ENCODE data around the gene EEF1E1.
"Not testable (repeated sequence)": the region's sequence is repeated elsewhere in the genome, so short reads cannot be mapped to it uniquely, and the experiment has no call there.

Gene EEF1E1

DNA sequence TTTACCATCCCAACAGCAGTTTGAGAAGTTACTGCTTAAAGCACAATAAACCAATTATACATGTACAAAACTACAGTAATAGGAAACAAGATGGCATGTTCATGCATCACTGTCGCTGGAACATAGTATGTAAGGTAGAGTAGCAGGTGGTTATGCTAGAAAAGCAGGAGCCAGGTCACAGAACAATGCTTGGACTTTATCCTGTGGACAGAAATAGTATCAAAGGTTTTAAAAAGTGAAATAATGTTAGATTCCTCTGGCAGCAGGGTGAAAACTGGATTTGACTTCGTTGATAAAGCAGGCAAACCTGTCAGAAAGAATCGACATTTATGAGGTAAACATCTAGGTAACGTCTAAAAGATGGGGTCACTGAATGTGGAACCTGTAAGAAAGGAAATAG, 40.6 kb downstream of the EEF1E1 start:
- Mint-ChIP-seq H3K4me1 (peaks cover 26% of the 10 kb centered on the region), H3K36me3 (ENCODE audit: low read depth) (peaks cover 26% of the 10 kb centered on the region), H3K4me3 (no peak overlapping the region), H3K27me3 (no peaks in the 10 kb centered on the region), H3K9me3 (no peaks in the 10 kb centered on the region), H3K27ac (no peak overlapping the region)
- DNase-seq, result no peak
- no peak for ATAC-seq

DNA sequence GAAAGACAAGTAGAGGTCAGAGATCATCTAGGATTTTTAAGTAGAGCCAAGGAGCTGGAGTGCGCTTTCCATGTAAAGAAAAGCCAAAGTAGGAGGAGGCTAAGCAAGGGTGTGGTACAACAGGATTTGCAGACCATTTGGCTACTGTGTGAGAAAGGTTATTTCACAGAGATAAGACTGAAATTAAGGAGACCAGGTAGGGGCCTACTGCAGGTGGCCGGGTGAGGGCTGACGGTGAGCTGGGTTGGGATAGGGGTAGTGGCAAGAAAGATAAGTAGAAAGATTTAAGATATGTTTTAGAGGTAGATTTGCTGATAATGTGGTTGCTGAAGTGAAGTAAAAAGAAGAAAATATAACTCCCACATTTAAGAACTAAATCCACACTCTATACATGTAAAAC, 42.0 kb downstream of the EEF1E1 start:
- no peak overlapping the region for H3K4me3 Mint-ChIP-seq
- H3K36me3 Mint-ChIP-seq (ENCODE audit: low read depth), result peaks cover 26% of the 10 kb centered on the region
- H3K27me3 Mint-ChIP-seq, result no peaks in the 10 kb centered on the region
- no peak overlapping the region for H3K27ac Mint-ChIP-seq
- no peak for DNase-seq
- H3K9me3 Mint-ChIP-seq, result no peaks in the 10 kb centered on the region
- ATAC-seq, result no peak
- H3K4me1 Mint-ChIP-seq, result peaks cover 19% of the 10 kb centered on the region

DNA sequence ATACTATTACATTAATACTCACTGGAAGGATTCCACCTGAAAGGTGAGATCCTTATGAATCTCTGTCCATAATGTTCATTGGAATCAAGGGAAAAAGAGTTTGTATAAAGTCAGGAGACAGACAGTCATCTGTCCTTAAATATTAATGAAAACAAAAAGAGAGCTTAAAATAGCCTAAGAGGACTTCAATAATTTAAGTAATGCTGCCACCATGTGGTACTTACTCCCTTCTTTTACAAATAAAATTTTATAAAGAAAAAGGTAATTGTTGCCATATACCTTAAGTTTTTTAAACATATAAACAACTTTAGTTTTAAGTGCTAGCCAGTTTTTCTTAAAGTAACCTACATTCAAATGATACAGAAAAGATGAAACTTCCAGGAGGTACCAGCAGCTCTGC, 43.2 kb downstream of the EEF1E1 start:
- ATAC-seq (no peak), DNase-seq (no peak)
- no peak overlapping the region for H3K27ac Mint-ChIP-seq
- H3K27me3 Mint-ChIP-seq, result no peaks in the 10 kb centered on the region
- H3K4me3 Mint-ChIP-seq, result no peak overlapping the region
- H3K4me1 Mint-ChIP-seq, result peaks cover 7% of the 10 kb centered on the region
- no peaks in the 10 kb centered on the region for H3K9me3 Mint-ChIP-seq
- peaks cover 29% of the 10 kb centered on the region for H3K36me3 Mint-ChIP-seq (ENCODE audit: low read depth)

DNA sequence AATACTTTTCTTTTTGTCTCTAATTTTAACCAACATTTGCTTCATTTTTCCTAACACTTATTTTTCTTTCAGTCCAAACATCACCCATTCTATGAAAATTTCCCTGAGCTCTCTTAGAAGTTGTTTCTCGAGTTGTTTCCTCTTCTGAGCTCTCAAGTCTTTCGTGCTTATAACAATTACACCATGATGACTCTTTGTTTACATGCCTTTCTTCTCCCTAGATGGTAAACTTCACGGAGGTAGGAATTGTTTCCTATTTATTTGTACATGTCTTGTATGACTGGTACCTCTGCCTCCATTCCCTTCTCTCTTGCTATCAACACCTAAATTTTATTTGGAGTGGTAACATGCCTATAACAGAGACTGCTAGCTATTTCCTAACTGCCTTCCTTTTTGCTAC, 44.6 kb downstream of the EEF1E1 start:
- no peak for DNase-seq
- no peaks in the 10 kb centered on the region for H3K27me3 Mint-ChIP-seq
- H3K36me3 Mint-ChIP-seq (ENCODE audit: low read depth), result peaks cover 32% of the 10 kb centered on the region
- peaks cover 2% of the 10 kb centered on the region for H3K4me1 Mint-ChIP-seq
- no peak overlapping the region for H3K4me3 Mint-ChIP-seq
- H3K27ac Mint-ChIP-seq, result no peak overlapping the region
- H3K9me3 Mint-ChIP-seq, result no peaks in the 10 kb centered on the region
- no peak for ATAC-seq

DNA sequence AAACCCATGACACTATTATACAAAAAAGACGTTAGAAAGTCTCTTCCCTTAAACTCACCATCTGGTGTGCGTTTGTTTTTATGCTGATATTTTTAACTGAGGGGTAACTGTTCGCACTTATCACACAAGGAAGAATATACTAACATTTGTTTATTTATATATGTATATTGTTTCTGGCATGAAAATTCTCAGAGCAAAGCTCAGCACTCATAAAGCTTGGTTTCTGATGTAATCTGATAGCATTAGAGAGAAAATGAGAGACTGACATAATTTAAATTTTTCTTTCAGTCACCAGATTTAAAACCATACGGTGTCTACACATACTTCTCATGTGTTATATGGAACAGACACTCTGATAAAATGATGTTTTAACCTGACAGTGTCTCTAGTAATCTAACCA, 45.1 kb downstream of the EEF1E1 start:
- DNase-seq (no peak), ATAC-seq (no peak)
- no peaks in the 10 kb centered on the region for H3K9me3 Mint-ChIP-seq
- H3K4me1 Mint-ChIP-seq, result peaks cover 2% of the 10 kb centered on the region
- H3K36me3 Mint-ChIP-seq (ENCODE audit: low read depth), result peaks cover 32% of the 10 kb centered on the region
- no peak overlapping the region for H3K27ac Mint-ChIP-seq
- no peak overlapping the region for H3K4me3 Mint-ChIP-seq
- no peaks in the 10 kb centered on the region for H3K27me3 Mint-ChIP-seq

DNA sequence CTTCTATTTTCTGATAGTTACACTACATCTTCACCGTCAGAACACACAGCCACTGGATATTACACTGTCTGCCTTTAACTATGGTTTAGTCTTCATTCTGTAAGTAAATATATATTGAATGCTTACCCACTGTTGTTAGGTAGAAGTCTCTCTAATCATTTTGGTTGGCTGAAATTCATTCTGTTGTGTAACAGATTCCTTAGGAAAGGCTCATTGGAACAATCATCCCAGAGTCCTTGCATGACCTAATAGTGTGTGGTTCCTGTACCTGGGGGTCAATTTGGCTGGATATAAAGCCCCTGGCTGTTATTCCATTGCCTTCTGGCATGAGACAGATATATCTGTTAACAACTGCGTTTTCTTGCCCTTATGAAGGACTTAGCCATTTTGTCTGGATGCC, 48.1 kb downstream of the EEF1E1 start:
- no peaks in the 10 kb centered on the region for H3K27me3 Mint-ChIP-seq
- H3K4me3 Mint-ChIP-seq, result no peak overlapping the region
- DNase-seq (no peak), ATAC-seq (no peak)
- H3K9me3 Mint-ChIP-seq, result peaks cover 4% of the 10 kb centered on the region
- peaks cover 39% of the 10 kb centered on the region for H3K36me3 Mint-ChIP-seq (ENCODE audit: low read depth)
- H3K4me1 Mint-ChIP-seq, result peaks cover 2% of the 10 kb centered on the region
- no peak overlapping the region for H3K27ac Mint-ChIP-seq

DNA sequence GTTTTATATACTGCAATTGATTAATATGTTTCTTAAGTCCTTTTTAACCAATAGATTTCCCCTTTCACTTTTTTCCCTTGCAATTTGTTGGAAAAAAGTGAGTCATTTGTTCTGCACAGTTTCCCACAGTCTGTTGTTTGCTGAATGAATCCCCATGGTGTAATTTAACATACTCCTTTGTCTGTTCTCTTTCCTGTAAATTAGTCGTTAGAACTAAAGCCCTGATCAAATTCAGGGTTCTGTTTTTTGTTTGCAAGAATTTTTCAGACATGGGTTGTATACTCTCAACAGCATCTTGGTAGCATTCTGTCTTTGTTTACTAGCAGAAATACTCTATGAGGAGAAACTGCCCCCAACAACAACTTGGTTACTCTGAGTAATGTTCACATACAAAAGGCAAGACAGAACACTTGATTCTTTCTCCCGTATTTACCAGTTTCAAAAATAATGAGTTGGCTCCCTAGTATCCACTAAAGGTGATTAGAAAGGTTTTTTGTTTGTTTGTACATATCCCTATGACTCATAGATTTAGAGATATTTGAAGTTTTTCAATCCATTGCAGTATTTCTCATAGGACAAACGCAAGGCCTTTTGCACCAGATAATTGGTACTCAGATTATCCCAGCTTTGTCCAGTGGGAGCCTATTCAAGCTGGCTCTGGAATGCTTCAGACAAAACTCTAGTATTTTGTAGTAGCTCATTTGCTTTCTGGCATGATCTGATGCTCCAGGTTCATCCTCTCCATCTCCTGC, 54.6 kb downstream of the EEF1E1 start:
- DNase-seq, result no peak
- H3K27ac Mint-ChIP-seq, result no peak overlapping the region

DNA sequence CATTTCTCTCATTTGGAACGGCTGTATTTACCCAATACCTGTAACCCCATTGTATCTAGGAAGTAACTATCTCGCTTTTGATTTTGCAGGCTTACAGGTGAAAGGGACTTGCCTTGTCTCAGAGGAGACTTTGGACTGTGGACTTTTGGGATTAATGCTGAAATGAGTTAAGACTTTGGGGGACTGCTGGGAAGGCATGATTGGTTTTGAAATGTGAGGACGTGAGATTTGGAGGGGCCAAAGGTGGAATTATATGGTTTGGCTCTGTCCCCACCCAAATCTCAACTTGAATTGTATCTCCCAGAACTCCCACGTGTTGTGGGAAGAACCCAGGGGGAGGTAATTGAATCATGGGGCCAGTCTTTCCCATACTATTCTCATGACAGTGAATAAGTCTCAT, 56.6 kb downstream of the EEF1E1 start:
- not testable (repeated sequence) for DNase-seq, H3K27me3 Mint-ChIP-seq, ATAC-seq, H3K4me3 Mint-ChIP-seq, H3K27ac Mint-ChIP-seq
- peaks cover 10% of the 10 kb centered on the region for H3K4me1 Mint-ChIP-seq
- peaks cover 19% of the 10 kb centered on the region for H3K9me3 Mint-ChIP-seq
- peaks cover 59% of the 10 kb centered on the region for H3K36me3 Mint-ChIP-seq (ENCODE audit: low read depth)

More for the DNA sequence above, 54.6 kb downstream of the EEF1E1 start:
- no peak for ATAC-seq
- H3K36me3 Mint-ChIP-seq (ENCODE audit: low read depth), result peaks cover 63% of the 10 kb centered on the region
- H3K4me3 Mint-ChIP-seq, result no peak overlapping the region
- H3K27me3 Mint-ChIP-seq, result no peaks in the 10 kb centered on the region
- H3K9me3 Mint-ChIP-seq, result peaks cover 23% of the 10 kb centered on the region
- H3K4me1 Mint-ChIP-seq, result peaks cover 9% of the 10 kb centered on the region

DNA sequence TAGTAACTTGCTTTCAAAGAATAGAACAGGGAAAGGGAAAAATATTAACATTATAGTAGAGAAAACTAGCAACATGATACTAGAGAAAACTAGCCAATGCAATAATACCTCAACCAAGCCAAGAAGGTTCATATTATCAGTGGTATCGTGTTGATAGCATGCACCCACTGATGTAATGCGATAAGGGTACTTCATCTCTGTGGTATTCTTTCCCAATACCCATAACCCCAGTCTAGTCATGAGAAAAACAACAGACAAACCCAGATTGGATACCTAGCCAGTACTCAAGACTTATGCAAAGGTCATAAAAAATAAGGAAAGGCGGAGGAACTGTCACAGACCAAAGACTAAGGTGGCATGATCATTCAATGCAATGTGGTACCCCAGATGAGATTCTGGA, 59.1 kb downstream of the EEF1E1 start:
- Mint-ChIP-seq H3K4me1 (peaks cover 10% of the 10 kb centered on the region), H3K27me3 (no peaks in the 10 kb centered on the region), H3K36me3 (ENCODE audit: low read depth) (peaks cover 73% of the 10 kb centered on the region), H3K27ac (no peak overlapping the region), H3K4me3 (no peak overlapping the region), H3K9me3 (peaks cover 22% of the 10 kb centered on the region)
- DNase-seq (no peak), ATAC-seq (no peak)

DNA sequence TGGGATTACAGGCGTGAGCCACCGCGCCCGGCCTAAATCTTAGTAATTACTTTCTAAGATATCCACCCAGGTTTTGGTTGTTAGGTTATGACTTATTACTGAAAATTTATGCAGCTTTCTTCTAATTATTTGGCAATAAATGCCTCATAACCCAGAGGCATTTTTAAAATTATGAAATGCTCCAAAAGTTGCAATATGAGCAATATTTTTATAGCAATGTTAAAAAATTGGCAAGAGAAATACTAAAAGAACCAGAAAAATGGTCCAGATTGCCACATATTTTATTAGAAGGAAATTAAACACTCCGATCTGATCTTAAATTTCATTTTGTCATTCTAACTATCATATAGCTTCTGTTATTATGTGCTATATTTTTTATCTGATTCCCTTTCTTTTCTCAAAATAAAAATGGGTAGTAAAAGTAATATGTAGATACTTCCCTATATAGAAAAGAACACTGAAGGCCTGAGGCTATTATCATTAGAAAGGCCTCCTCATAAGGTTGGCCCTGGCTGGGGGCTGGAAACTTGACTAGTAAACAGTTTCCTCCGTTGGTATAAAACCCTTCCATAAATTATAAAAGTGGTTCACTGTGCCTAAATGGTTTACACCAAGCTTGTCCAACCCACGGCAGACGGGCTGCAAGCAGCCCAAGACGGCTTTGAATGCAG, 60.3 kb downstream of the EEF1E1 start:
- H3K27ac Mint-ChIP-seq, result no peak overlapping the region
- peaks cover 11% of the 10 kb centered on the region for H3K4me1 Mint-ChIP-seq
- ATAC-seq (no peak), DNase-seq (no peak)
- no peaks in the 10 kb centered on the region for H3K27me3 Mint-ChIP-seq
- H3K9me3 Mint-ChIP-seq, result peaks cover 23% of the 10 kb centered on the region
- H3K4me3 Mint-ChIP-seq, result no peak overlapping the region
- peaks cover 68% of the 10 kb centered on the region for H3K36me3 Mint-ChIP-seq (ENCODE audit: low read depth)

DNA sequence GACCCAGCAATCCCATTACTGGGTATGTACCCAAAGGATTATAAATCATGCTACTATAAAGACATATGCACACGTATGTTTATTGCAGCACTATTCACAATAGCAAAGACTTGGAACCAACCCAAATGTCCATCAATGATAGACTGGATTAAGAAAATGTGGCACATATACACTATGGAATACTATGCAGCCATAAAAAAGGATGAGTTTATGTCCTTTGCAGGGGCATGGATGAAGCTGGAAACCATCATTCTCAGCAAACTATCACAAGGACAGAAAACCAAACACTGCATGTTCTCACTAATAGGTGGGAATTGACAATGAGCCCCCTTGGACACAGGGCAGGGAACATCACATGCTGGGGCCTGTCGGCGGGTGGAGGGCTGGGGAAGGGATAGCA, 68.2 kb downstream of the EEF1E1 start:
- H3K27me3 Mint-ChIP-seq, H3K4me3 Mint-ChIP-seq, DNase-seq, ATAC-seq, H3K27ac Mint-ChIP-seq: not testable (repeated sequence)
- peaks cover 62% of the 10 kb centered on the region for H3K36me3 Mint-ChIP-seq (ENCODE audit: low read depth)
- peaks cover 12% of the 10 kb centered on the region for H3K9me3 Mint-ChIP-seq
- peaks cover 48% of the 10 kb centered on the region for H3K4me1 Mint-ChIP-seq

DNA sequence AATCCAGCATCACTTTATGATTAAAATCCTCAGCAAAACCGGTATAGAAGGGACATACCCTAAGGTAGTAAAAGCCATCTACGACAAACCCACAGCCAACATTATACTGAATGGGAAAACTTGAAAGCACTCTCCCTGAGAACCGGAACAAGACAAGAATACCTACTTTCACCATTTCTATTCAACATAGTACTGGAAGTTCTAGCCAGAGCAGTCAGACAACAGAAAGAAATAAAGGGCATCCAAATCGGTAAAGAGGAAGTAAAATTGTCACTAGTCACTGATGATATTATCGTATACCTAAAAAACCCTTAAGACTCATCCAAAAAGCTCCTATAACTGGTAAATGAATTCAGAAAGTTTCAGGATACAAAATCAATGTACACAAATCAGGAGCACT, 71.4 kb downstream of the EEF1E1 start:
- H3K4me1 Mint-ChIP-seq, result peaks cover 39% of the 10 kb centered on the region
- ATAC-seq (no peak), DNase-seq (no peak)
- no peak overlapping the region for H3K27ac Mint-ChIP-seq
- no peaks in the 10 kb centered on the region for H3K27me3 Mint-ChIP-seq
- peaks cover 4% of the 10 kb centered on the region for H3K9me3 Mint-ChIP-seq
- peaks cover 43% of the 10 kb centered on the region for H3K36me3 Mint-ChIP-seq (ENCODE audit: low read depth)
- no peak overlapping the region for H3K4me3 Mint-ChIP-seq
